Measurements from ENCODE around the gene TBC1D14. TPM values are rescaled to one million over a fixed set of nuclear protein-coding genes. Genes with fewer than 3 reads are reported as not detected.

Gene TBC1D14
- total and polyA plus RNA-seq, 10 of the 15 experiments (the other 5 are each of a cell fraction or from before 2014, with no cell fraction given), result 0.87 to 39.3 (median 30.1) TPM

DNA sequence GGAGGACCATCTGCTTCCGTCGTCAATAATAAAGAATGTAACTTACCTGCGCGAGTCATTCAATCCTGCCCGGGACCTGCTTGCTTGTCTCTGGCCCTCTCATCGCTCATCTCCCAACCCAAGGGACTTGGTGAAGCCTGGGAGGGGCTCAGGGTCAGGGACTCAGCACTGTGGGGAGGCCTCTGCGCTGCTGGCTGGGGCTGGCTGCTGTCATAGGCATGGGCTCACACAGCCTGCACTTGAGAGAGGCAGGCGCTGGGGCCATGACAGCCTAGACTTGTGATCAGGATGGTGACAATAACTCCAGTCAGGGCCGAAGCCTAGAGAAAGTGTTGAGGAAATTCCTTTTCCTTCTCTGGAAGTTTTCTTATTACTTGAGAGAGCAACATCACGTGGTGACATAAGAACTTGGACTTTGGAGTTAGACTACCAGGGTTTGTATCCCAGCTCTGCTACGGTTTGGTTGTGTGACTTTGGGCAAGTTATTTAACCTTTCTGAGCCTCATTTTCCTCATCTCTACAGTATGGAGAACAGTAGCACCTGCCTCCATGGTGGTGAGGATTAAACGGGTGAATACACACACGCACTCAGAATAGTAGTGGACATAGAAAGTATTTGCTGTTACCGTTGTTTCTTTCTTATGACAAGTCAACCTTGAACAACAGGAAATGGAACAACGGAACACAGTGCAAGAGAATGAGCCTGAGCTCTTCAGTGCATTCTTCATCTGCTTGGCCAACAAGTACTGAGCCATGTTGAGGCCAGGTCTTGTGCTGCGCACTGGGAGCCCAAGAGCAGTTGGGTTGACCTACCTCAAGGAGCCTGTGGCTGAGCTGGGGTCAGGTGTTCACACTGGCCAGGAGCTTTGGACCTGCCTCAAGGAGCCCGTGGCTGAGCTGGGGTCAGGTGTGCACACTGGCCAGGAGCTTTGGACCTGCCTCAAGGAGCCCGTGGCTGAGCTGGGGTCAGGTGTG, 60.5 kb downstream of the TBC1D14 start:
- Histone ChIP-seq H2AFZ (ENCODE audit: control insufficient read depth, low read depth, low read length) (peak overlapping the region; percentile 28), H3K4me1 (ENCODE audit: control insufficient read depth, insufficient read depth, low read length) (peaks cover 24% of the 10 kb centered on the region), H3K9ac (ENCODE audit: control insufficient read depth, insufficient read depth, low read length) (peak overlapping the region; percentile 26; the same call in 1 of the 2 replicates), H4K20me1 (ENCODE audit: control insufficient read depth, insufficient read depth) (no peaks in the 10 kb centered on the region), H3K36me3 (ENCODE audit: control insufficient read depth in 2 of 2, insufficient read depth in 2 of 2, low read length in 1 of 2) (peaks cover 3 to 5% of the 10 kb centered on the region in 2 experiments; a peak in 3 of 4 replicates), H3K79me2 (ENCODE audit: control insufficient read depth, insufficient read depth, low read length) (peaks cover 4% of the 10 kb centered on the region), H3K9me3 (replicated peaks; ENCODE audit: control insufficient read depth, insufficient read depth, low read length) (no peaks in the 10 kb centered on the region), H3K27me3 (replicated peaks in 1 of 2; ENCODE audit: control insufficient read depth in 2 of 2, insufficient read depth in 2 of 2, low read length in 1 of 2) (no peaks in the 10 kb centered on the region), H3K4me2 (ENCODE audit: control insufficient read depth, insufficient read depth) (peak overlapping the region; percentile 91), H3K27ac (ENCODE audit: control insufficient read depth, insufficient read depth) (peak overlapping the region; percentile 78), H3K4me3 (no peak overlapping the region)
- TF ChIP-seq, protein P1, sequence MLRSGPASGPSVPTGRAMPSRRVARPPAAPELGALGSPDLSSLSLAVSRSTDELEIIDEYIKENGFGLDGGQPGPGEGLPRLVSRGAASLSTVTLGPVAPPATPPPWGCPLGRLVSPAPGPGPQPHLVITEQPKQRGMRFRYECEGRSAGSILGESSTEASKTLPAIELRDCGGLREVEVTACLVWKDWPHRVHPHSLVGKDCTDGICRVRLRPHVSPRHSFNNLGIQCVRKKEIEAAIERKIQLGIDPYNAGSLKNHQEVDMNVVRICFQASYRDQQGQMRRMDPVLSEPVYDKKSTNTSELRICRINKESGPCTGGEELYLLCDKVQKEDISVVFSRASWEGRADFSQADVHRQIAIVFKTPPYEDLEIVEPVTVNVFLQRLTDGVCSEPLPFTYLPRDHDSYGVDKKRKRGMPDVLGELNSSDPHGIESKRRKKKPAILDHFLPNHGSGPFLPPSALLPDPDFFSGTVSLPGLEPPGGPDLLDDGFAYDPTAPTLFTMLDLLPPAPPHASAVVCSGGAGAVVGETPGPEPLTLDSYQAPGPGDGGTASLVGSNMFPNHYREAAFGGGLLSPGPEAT (IDR thresholded peaks at IDR 0.05; ENCODE audit: low read depth), result no peak
- TF ChIP-seq ETV6 (conservative IDR thresholded peaks at IDR 0.05 in 1 of 2, IDR thresholded peaks at IDR 0.05 in 1 of 2; ENCODE audit: borderline replicate concordance in 1 of 2, low read depth in 1 of 2) (peak in 1 of 2 experiments; percentile 48; a peak in 1 of 4 replicates), EED (IDR thresholded peaks at IDR 0.05; ENCODE audit: low read depth) (peak; percentile 39; the same call in 1 of the 2 replicates), RUNX3 (IDR thresholded peaks at IDR 0.05; ENCODE audit: low read length) (0 out of 2 replicates have a peak, but pooled peaks have one; percentile 31), SMARCA5 (IDR thresholded peaks at IDR 0.05) (no peak), TCF12 (IDR thresholded peaks at IDR 0.05; ENCODE audit: low read depth, low read length) (0 out of 2 replicates have a peak, but pooled peaks have one; percentile 16), ZNF384 (IDR thresholded peaks at IDR 0.05; ENCODE audit: borderline replicate concordance, low read depth, low read length) (no peak), JUNB (IDR thresholded peaks at IDR 0.05) (peak; percentile 43; the same call in 1 of the 2 replicates)
- in situ Hi-C loops (cut with MboI), result no loop called here
- RAD21 ChIA-PET (ENCODE audit: unreplicated experiment), result interaction anchor here (1.2 kb wide), 2 partner anchors 17 to 101 kb away, joined by 3 to 4 read pairs; no protein-coding TSS in a partner anchor
- intact Hi-C loops (cut with micrococcal nuclease; ENCODE audit: unreplicated experiment), result loop anchor here (5.0 kb wide), 1 partner anchor 58 kb away; no protein-coding TSS in a partner anchor
- 39% methylated on average over 18 of the region's 18 CpGs for WGBS (ENCODE audit: insufficient coverage, insufficient replicate concordance, low lambda C conversion rate, missing lambda C conversion rate)
- POLR2A ChIA-PET, result interaction anchor here (0.6 to 1.2 kb wide), 2 partner anchors 16 to 61 kb away, joined by 3 to 5 read pairs; partner anchors contain the start of gene TBC1D14
- FAIRE-seq (peak; percentile 72), DNase-seq (ENCODE audit: low read depth, low spot score) (peak; percentile 57), ATAC-seq (peak; percentile 92)
- SMC1A ChIA-PET (ENCODE audit: uncharacterized antibody, unreplicated experiment), result interaction anchor here (0.7 to 1.5 kb wide), 4 partner anchors 14 to 252 kb away, joined by 3 to 6 read pairs (median 3); no protein-coding TSS in a partner anchor
- BruUV-seq (replicated peaks), result no TSS peak
- CTCF ChIA-PET, result interaction anchor here (0.8 to 6.4 kb wide), 6 partner anchors 14 to 103 kb away, joined by 3 to 80 read pairs (median 5); partner anchors contain the start of gene GRPEL1
